IPS-20b (cell line): ENCODE results near the gene ANP32E.
"Not testable (repeated sequence)": the region's sequence is repeated elsewhere in the genome, so short reads cannot be mapped to it uniquely, and the experiment has no call there.

Source experiments
- H3K27ac ChIP-seq: one replicate; pipeline ENCODE4 v1.5.1; 2013; ENCODE audit warnings: low read length
- H3K27me3 ChIP-seq: 2 replicates; pipeline ENCODE4 v1.6.1; 2013; ENCODE audit warnings: mild to moderate bottlenecking, low read length, inconsistent platforms; ENCODE audit not compliant: insufficient read depth
- H3K36me3 ChIP-seq: 2 replicates; pipeline ENCODE4 v1.6.1; 2013; ENCODE audit warnings: low read depth, mild to moderate bottlenecking, inconsistent platforms, low read length, moderate library complexity; ENCODE audit not compliant: insufficient read depth
- H3K4me1 ChIP-seq: 2 replicates; pipeline ENCODE4 v1.6.1; 2013; ENCODE audit warnings: mild to moderate bottlenecking, control low read depth, inconsistent platforms, low read length, moderate library complexity; ENCODE audit not compliant: insufficient read depth
- H3K4me3 ChIP-seq: 2 replicates; pipeline ENCODE4 v1.5.1; 2013; ENCODE audit warnings: mild to moderate bottlenecking, low read length, inconsistent platforms
- H3K9ac ChIP-seq: 2 replicates; pipeline ENCODE4 v1.6.1; 2013; ENCODE audit warnings: low read depth, mild to moderate bottlenecking, inconsistent platforms, low read length, moderate library complexity
- H3K9me3 ChIP-seq: 2 replicates; pipeline ENCODE4 v1.6.1; 2013; ENCODE audit warnings: mild to moderate bottlenecking, low read depth, low read length, inconsistent platforms; ENCODE audit not compliant: insufficient read depth

Gene ANP32E

DNA sequence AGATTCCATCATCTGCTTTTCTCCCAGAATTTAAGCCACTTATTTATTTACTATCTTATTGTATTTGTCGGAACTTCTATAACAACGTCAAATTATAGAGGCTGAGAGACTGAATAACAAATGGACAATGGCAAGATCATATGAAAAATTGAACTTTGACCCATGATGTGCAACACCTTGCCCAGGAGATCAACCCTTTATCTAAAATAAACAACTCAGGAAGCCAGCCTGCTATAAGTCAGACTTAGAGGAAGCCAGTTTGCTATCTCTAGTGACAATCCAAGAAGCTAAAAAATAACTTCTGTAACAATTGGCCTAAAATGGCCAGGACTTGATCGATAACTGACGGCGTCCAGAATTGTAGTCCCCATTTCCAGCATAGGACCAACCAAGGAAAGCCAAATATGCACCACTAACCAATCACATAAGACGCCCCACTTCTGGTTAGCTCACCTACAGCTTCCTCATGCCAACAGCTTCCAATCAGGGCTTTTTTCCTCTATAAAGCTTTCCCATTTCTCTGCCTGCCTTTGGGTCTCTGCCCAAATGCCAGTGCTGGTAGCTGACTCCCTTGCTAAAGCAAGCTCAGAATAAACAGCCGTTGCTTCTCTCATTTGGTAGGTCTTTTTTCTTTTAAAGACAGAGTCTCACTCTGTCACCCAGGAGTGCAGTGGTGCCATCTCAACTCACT is 28.5 kb downstream of the ANP32E start:
- no peaks in the 10 kb centered on the region for H3K36me3 ChIP-seq
- H3K9ac ChIP-seq, result no peak overlapping the region
- no peaks in the 10 kb centered on the region for H3K4me1 ChIP-seq
- no peaks in the 10 kb centered on the region for H3K27me3 ChIP-seq
- no peaks in the 10 kb centered on the region for H3K9me3 ChIP-seq
- H3K4me3 ChIP-seq, result no peak overlapping the region
- H3K27ac ChIP-seq, result no peak overlapping the region

GRCh38 chr1:150196417-150196816 is 39.5 kb downstream of the ANP32E start:
- H3K4me3 ChIP-seq, result no peak overlapping the region
- H3K9ac ChIP-seq, result no peak overlapping the region
- H3K9me3 ChIP-seq, result no peaks in the 10 kb centered on the region
- H3K36me3 ChIP-seq, result no peaks in the 10 kb centered on the region
- no peaks in the 10 kb centered on the region for H3K27me3 ChIP-seq
- H3K27ac ChIP-seq, result no peak overlapping the region
- H3K4me1 ChIP-seq, result peaks cover 6% of the 10 kb centered on the region; the same call in 1 of the 2 replicates

DNA sequence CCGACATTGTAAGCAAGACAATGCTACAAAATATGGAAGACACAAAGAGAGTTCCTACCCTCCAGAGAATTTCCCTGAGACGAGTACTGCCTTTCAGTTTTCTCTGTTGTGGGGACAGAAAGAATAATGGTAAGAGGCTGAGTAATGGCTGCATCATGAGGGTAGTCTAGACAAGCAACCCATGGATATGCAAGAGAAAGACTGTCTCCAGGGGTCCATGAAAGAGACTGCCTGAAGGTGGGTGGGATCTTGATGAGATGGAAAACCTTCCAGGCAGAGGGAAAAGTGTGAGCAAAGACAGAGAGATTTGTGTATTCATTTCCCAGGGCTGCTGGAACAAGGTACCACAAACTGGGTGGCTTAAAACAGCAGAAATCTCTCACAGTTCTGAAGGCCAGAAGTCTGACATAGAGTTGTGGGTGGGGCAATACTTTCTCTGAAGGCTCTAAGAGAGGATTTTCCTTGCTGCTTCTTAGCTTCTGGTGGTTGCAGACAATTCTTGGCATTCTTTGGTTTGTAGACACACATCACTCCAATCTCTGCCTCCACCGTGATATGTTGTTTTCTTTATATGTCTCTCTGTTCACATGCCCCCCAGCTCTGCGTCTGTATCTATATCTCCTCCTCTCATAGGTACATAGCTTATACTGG is 41.4 kb downstream of the ANP32E start:
- H3K4me3 ChIP-seq, result no peak overlapping the region
- H3K36me3 ChIP-seq, result no peaks in the 10 kb centered on the region
- H3K27me3 ChIP-seq, result no peaks in the 10 kb centered on the region
- peaks cover 4% of the 10 kb centered on the region for H3K9me3 ChIP-seq
- peaks cover 6% of the 10 kb centered on the region; the same call in 1 of the 2 replicates for H3K4me1 ChIP-seq
- H3K27ac ChIP-seq, result no peak overlapping the region
- H3K9ac ChIP-seq, result no peak overlapping the region

- no peaks in the 10 kb centered on the region for H3K36me3 ChIP-seq
- no peak overlapping the region for H3K27ac ChIP-seq
Measured at GRCh38 chr1:150192012-150192411, 43.9 kb downstream of the ANP32E start.

GRCh38 chr1:150187560-150187931 is 48.4 kb downstream of the ANP32E start:
- Histone ChIP-seq H3K9me3 (peaks cover 4% of the 10 kb centered on the region), H3K4me1 (no peaks in the 10 kb centered on the region), H3K27me3 (no peaks in the 10 kb centered on the region), H3K9ac (no peak overlapping the region), H3K4me3 (no peak overlapping the region), H3K36me3 (no peaks in the 10 kb centered on the region), H3K27ac (no peak overlapping the region)

More at GRCh38 chr1:150192012-150192411, 43.9 kb downstream of the ANP32E start:
- Histone ChIP-seq H3K4me1 (peaks cover 6% of the 10 kb centered on the region; the same call in 1 of the 2 replicates), H3K27me3 (no peaks in the 10 kb centered on the region), H3K9me3 (peaks cover 4% of the 10 kb centered on the region), H3K9ac (no peak overlapping the region), H3K4me3 (no peak overlapping the region)

DNA sequence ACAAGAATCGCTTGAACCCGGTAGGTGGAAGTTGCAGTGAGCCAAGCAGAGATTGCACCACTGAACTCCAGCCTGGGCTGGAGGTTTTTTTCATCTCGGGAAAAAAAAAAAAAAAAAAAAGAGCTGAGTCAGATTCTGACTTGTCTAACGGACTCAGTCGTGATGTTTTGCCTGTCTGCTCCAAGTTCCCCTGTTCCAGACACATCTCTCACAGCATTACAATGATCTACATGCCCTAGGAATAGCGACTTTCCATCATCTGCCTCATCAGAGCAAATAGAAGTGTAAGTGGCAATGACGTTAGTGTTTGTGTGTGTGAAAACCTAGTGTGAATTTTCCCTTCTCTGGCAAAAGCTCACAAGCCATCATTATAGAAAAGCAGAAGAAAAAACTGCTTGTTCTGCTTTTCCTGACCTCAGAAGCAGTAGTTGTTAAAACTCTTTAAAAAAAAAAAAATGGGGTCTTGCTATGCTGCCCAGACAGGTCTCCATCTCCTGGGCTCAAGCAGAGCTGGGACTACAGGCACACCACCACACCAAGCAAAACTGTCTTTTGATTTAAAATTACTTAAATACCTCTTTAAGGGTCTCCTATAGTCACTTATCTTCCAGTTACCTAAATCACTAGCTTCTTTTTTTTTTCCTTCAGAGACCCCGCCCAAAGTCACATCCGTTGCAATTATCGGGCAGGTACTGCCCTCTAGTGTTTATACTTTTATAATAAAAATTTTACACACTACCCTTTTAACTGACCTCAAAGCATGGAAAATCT is 48.9 kb downstream of the ANP32E start:
- no peak overlapping the region for H3K27ac ChIP-seq
- peaks cover 4% of the 10 kb centered on the region for H3K9me3 ChIP-seq
- H3K4me3 ChIP-seq, result no peak overlapping the region
- no peaks in the 10 kb centered on the region for H3K36me3 ChIP-seq
- no peak overlapping the region for H3K9ac ChIP-seq
- H3K4me1 ChIP-seq, result no peaks in the 10 kb centered on the region
- no peaks in the 10 kb centered on the region for H3K27me3 ChIP-seq

DNA sequence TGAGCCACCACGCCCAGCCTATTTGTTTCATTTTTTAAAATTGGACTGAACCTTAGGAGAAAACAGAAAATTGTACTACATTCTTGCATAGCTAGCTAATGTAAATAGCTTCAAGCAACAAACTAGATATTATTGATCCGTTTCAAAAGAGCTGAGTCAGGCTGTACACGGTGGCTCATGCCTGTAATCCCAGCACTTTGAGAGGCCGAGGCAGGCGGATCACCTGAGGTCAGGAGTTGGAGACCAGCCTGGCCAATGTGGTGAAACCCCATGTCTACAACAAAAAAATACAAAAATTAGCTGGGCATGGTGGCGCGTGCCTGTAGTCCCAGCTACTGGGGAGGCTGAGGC is 49.5 kb downstream of the ANP32E start:
- not testable (repeated sequence) for H3K4me3 ChIP-seq, H3K27ac ChIP-seq, H3K36me3 ChIP-seq, H3K9me3 ChIP-seq, H3K4me1 ChIP-seq, H3K9ac ChIP-seq, H3K27me3 ChIP-seq

GRCh38 chr1:150185481-150185880 is 50.4 kb downstream of the ANP32E start:
- Histone ChIP-seq H3K36me3 (no peaks in the 10 kb centered on the region), H3K27me3 (no peaks in the 10 kb centered on the region), H3K4me1 (no peaks in the 10 kb centered on the region), H3K4me3 (no peak overlapping the region), H3K9ac (no peak overlapping the region), H3K9me3 (no peaks in the 10 kb centered on the region), H3K27ac (no peak overlapping the region)

DNA sequence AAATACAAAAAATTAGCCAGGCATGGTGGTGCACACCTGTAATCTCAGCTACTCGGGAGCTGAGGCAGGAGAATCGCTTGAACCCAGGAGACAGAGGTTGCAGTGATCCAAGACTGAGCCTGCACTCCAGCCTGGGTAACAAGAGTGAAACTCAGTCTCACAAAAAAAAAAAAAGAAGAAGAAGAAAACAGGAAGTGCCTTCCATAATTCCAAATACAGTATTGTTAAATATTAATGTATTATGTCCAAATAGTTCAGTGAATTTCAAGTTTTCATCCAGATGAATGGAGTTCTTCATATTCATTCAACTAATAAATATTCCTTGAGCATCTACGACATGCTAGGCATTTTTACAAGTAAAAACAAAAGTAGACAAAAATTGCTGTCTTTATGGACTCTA is 52.9 kb downstream of the ANP32E start:
- H3K9ac ChIP-seq, result no peak overlapping the region
- H3K4me3 ChIP-seq, result no peak overlapping the region
- no peaks in the 10 kb centered on the region for H3K27me3 ChIP-seq
- no peaks in the 10 kb centered on the region for H3K4me1 ChIP-seq
- no peak overlapping the region for H3K27ac ChIP-seq
- no peaks in the 10 kb centered on the region for H3K36me3 ChIP-seq
- no peaks in the 10 kb centered on the region for H3K9me3 ChIP-seq

GRCh38 chr1:150182247-150182646 is 53.7 kb downstream of the ANP32E start:
- H3K4me1 ChIP-seq, result no peaks in the 10 kb centered on the region
- no peaks in the 10 kb centered on the region for H3K36me3 ChIP-seq
- H3K27ac ChIP-seq, result no peak overlapping the region
- H3K4me3 ChIP-seq, result no peak overlapping the region
- no peak overlapping the region for H3K9ac ChIP-seq
- H3K9me3 ChIP-seq, result no peaks in the 10 kb centered on the region
- H3K27me3 ChIP-seq, result no peaks in the 10 kb centered on the region

DNA sequence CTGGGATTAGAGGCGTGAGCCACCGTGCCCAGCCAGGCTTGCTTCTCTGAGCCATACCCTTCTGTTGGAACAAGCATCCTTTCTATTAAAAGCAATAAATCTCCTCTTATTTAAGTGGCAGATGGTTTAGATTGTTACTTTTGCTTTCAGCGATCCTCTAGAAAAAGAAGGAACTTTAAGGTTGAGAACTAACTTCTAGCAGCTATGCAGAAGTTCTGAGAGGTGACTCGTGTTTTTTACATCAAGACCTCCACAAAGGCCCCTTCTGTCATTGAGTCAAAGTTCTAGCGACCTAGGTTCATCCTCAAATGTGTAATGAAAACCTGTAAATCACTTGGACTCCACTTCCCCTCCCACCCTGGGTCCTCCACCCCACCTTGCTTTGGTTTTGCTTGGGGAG is 55.4 kb downstream of the ANP32E start:
- Histone ChIP-seq H3K27ac (no peak overlapping the region), H3K36me3 (no peaks in the 10 kb centered on the region)

GRCh38 chr1:150179867-150180266 is 56.0 kb downstream of the ANP32E start:
- H3K27ac ChIP-seq, result no peak overlapping the region
- H3K27me3 ChIP-seq, result no peaks in the 10 kb centered on the region
- H3K4me3 ChIP-seq, result no peak overlapping the region
- no peak overlapping the region for H3K9ac ChIP-seq
- H3K36me3 ChIP-seq, result no peaks in the 10 kb centered on the region
- H3K9me3 ChIP-seq, result no peaks in the 10 kb centered on the region
- no peaks in the 10 kb centered on the region for H3K4me1 ChIP-seq

More for the DNA sequence above, 55.4 kb downstream of the ANP32E start:
- H3K4me3 ChIP-seq, result no peak overlapping the region
- no peaks in the 10 kb centered on the region for H3K9me3 ChIP-seq
- H3K9ac ChIP-seq, result no peak overlapping the region
- H3K27me3 ChIP-seq, result no peaks in the 10 kb centered on the region
- H3K4me1 ChIP-seq, result no peaks in the 10 kb centered on the region
